ENCODE data around the gene TWF2. TPM values are rescaled to one million over a fixed set of nuclear protein-coding genes. Genes with fewer than 3 reads are reported as not detected.

The TWF2 gene
- total and polyA plus RNA-seq, 2 donors from 2014 or later: 44.0 to 59.9 TPM

DNA sequence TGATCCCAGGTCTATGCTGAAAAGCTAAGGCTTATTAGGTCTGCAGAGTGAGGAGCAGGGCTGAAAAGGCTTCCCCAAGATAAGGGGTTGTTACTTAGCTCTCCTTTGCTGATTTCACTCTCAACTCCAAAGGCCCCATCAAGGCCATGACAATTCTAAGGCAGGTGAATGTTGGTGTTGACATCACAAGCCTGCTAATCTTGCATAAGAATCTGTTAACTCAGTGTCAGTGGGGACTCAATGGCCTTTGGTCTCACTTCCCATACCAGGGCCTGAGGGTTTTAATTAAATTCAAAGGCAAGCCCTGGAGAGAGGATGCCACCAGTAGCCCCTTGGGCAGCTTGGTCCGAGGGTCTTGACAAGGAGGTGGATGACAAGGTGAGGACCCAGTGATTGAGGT is 50.4 kb downstream of the TWF2 start:
- no peak overlapping the region for H3K4me3 ChIP-seq (ENCODE audit: low read length in 3 of 3)
- H3K4me1 ChIP-seq (ENCODE audit: control insufficient read depth in 2 of 3, insufficient read depth in 2 of 3, low read depth in 1 of 3, low read length in 3 of 3): peaks cover 0 to 14% (median 0%) of the 10 kb centered on the region in 3 donors
- no peak for FAIRE-seq
- DNase-seq: no peak
- peak overlapping the region; percentile 44 to 70 for H3K27ac ChIP-seq (ENCODE audit: low read depth in 2 of 2, low read length in 2 of 2)
- intact Hi-C loops (cut with DNase I): no loop called here
- no peaks in the 10 kb centered on the region for H3K27me3 ChIP-seq (ENCODE audit: control insufficient read depth, insufficient read depth, low read length)
- no peaks in the 10 kb centered on the region for H3K36me3 ChIP-seq (ENCODE audit: control insufficient read depth in 2 of 3, insufficient read depth in 3 of 3, low read length in 3 of 3)
- TF ChIP-seq, protein P1, sequence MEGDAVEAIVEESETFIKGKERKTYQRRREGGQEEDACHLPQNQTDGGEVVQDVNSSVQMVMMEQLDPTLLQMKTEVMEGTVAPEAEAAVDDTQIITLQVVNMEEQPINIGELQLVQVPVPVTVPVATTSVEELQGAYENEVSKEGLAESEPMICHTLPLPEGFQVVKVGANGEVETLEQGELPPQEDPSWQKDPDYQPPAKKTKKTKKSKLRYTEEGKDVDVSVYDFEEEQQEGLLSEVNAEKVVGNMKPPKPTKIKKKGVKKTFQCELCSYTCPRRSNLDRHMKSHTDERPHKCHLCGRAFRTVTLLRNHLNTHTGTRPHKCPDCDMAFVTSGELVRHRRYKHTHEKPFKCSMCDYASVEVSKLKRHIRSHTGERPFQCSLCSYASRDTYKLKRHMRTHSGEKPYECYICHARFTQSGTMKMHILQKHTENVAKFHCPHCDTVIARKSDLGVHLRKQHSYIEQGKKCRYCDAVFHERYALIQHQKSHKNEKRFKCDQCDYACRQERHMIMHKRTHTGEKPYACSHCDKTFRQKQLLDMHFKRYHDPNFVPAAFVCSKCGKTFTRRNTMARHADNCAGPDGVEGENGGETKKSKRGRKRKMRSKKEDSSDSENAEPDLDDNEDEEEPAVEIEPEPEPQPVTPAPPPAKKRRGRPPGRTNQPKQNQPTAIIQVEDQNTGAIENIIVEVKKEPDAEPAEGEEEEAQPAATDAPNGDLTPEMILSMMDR (IDR thresholded peaks at IDR 0.05; ENCODE audit: borderline replicate concordance, extremely low read depth, insufficient read depth): no peak
- no peaks in the 10 kb centered on the region for H3K9me3 ChIP-seq (ENCODE audit: control insufficient read depth in 2 of 3, insufficient read depth in 1 of 3, low read length in 3 of 3)
- no peak overlapping the region for H3K9ac ChIP-seq (ENCODE audit: low read length in 3 of 3)

DNA sequence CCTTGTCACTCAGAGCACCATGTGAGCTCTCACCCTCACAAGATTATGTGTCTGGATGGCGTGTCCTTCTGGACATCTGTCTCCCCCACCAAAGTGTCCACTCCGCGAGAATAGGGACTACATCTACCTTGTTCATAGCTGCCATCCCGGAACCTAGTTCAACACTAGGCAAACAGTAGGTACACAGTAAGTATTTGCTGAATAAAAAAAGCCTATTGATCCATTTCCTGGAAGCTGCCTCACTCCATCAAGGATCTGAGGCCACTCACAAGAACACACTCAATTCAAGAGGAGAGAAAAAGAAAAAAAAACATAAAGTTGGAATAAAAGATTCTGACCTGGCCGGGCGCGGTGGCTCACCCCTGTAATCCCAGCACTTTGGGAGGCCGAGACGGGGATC is 52.2 kb downstream of the TWF2 start:
- FAIRE-seq (no peak), DNase-seq (no peak)

DNA sequence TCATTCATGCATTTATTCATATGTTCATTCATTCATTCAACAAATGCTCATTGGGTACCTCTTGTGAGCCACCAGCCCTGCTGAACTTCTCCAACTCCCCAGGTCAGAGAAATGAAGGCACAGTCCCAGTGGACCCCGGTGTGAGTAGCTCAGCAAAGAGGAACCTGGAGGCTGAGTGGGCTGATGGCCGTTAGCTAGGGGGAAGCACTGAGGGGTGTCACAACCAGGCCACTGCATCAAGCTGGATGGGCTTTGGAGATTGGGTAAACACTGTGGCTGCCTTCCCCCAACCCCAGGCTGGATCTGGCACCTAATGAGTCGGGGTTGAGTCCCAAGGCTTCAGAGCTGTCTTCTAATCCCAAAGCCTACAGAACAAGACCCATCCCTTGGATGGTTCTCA is 53.1 kb downstream of the TWF2 start:
- TF ChIP-seq, protein P1 (IDR thresholded peaks at IDR 0.05; ENCODE audit: borderline replicate concordance, extremely low read depth, insufficient read depth): no peak
- Histone ChIP-seq H3K9ac (ENCODE audit: low read length in 3 of 3) (no peak overlapping the region), H3K27me3 (ENCODE audit: control insufficient read depth, insufficient read depth, low read length) (no peaks in the 10 kb centered on the region), H3K4me3 (ENCODE audit: low read length in 3 of 3) (no peak overlapping the region), H3K36me3 (ENCODE audit: control insufficient read depth in 2 of 3, insufficient read depth in 3 of 3, low read length in 3 of 3) (no peaks in the 10 kb centered on the region), H3K9me3 (ENCODE audit: control insufficient read depth in 2 of 3, insufficient read depth in 1 of 3, low read length in 3 of 3) (no peaks in the 10 kb centered on the region), H3K27ac (ENCODE audit: low read depth in 2 of 2, low read length in 2 of 2) (no peak overlapping the region), H3K4me1 (ENCODE audit: control insufficient read depth in 2 of 3, insufficient read depth in 2 of 3, low read depth in 1 of 3, low read length in 3 of 3) (peaks cover 0 to 14% (median 0%) of the 10 kb centered on the region in 3 donors)
- no peak for FAIRE-seq
- DNase-seq: no peak
- intact Hi-C loops (cut with DNase I): no loop called here

More for the DNA sequence above, 52.2 kb downstream of the TWF2 start:
- Histone ChIP-seq H3K27me3 (ENCODE audit: control insufficient read depth, insufficient read depth, low read length) (no peaks in the 10 kb centered on the region), H3K4me1 (ENCODE audit: control insufficient read depth in 2 of 3, insufficient read depth in 2 of 3, low read depth in 1 of 3, low read length in 3 of 3) (peaks cover 0 to 14% (median 0%) of the 10 kb centered on the region in 3 donors), H3K9me3 (ENCODE audit: control insufficient read depth in 2 of 3, insufficient read depth in 1 of 3, low read length in 3 of 3) (no peaks in the 10 kb centered on the region), H3K36me3 (ENCODE audit: control insufficient read depth in 2 of 3, insufficient read depth in 3 of 3, low read length in 3 of 3) (no peaks in the 10 kb centered on the region), H3K9ac (ENCODE audit: low read length in 3 of 3) (no peak overlapping the region), H3K27ac (ENCODE audit: low read depth in 2 of 2, low read length in 2 of 2) (no peak overlapping the region), H3K4me3 (ENCODE audit: low read length in 3 of 3) (no peak overlapping the region)
- intact Hi-C loops (cut with DNase I): no loop called here
- TF ChIP-seq, protein P1 (IDR thresholded peaks at IDR 0.05; ENCODE audit: borderline replicate concordance, extremely low read depth, insufficient read depth): no peak

DNA sequence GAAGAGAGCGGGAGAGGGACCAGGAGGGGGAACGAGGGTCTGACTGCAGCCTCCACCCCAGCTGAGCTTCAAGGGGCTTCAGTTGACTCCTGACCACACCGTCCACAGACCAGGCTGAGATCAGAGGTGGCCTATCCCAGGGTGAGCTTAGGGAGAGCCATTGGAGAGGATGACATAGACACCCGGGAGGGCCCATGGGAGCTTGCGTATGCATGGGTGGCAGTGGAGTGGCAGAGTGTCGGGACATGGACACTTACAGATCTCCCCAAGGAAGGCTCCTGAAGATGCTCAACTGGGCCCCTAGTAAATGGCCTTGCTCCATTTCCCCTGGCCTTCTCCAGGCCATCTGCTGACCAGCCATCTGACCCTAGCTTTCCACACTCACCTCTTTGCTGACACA is 53.6 kb downstream of the TWF2 start:
- Histone ChIP-seq H3K9me3 (ENCODE audit: control insufficient read depth in 2 of 3, insufficient read depth in 1 of 3, low read length in 3 of 3) (no peaks in the 10 kb centered on the region), H3K36me3 (ENCODE audit: control insufficient read depth in 2 of 3, insufficient read depth in 3 of 3, low read length in 3 of 3) (no peaks in the 10 kb centered on the region), H3K9ac (ENCODE audit: low read length in 3 of 3) (no peak overlapping the region), H3K4me3 (ENCODE audit: low read length in 3 of 3) (no peak overlapping the region), H3K27me3 (ENCODE audit: control insufficient read depth, insufficient read depth, low read length) (no peaks in the 10 kb centered on the region), H3K27ac (ENCODE audit: low read depth in 2 of 2, low read length in 2 of 2) (no peak overlapping the region), H3K4me1 (ENCODE audit: control insufficient read depth in 2 of 3, insufficient read depth in 2 of 3, low read depth in 1 of 3, low read length in 3 of 3) (peaks cover 0 to 8% (median 0%) of the 10 kb centered on the region in 3 donors)
- TF ChIP-seq, protein P1 (IDR thresholded peaks at IDR 0.05; ENCODE audit: borderline replicate concordance, extremely low read depth, insufficient read depth): no peak
- FAIRE-seq: no peak
- no peak for DNase-seq
- intact Hi-C loops (cut with DNase I): no loop called here
